Measurements from ENCODE around the gene LRTM1.

Gene LRTM1

DNA sequence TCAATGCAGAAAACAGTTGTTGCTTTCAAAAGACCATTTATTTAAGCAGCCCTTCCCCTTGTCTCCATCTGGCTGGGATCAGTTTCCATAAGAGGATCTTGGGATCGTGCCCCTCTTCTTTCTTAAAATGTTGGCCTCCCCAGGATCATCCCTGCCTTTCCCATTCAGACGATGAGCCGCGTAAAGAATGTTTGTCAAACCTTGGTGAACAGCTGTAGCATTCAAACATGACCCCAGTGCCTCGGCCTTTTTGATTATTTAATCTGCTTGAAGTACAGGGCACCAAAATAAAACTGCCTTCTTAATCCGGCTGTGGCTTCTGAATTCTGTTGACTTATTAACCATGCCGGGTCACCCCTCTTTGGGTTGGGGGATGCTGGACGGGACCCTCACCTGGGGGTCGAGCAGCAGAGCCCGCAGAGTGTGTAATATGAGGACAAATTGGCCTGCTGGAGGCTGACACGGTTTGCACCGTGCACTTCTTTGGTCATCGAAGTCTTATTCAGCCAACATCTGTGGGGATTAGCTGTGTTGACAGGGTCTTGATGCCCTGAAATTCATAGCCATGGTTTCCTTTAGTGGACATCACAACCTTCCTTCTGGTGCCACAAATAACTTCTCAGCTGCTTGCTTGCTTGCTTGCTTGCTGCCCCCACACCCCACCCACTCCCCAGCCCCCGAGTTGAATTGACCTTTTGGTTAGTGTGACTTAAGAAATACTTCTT, at the start of gene LRTM1:
TSS of gene LRTM1 (minus strand) at position 14 of the 725 bp plus-strand sequence. CDS start 148 bp downstream, outside the sequence.
- TF ChIP-seq, protein P1, sequence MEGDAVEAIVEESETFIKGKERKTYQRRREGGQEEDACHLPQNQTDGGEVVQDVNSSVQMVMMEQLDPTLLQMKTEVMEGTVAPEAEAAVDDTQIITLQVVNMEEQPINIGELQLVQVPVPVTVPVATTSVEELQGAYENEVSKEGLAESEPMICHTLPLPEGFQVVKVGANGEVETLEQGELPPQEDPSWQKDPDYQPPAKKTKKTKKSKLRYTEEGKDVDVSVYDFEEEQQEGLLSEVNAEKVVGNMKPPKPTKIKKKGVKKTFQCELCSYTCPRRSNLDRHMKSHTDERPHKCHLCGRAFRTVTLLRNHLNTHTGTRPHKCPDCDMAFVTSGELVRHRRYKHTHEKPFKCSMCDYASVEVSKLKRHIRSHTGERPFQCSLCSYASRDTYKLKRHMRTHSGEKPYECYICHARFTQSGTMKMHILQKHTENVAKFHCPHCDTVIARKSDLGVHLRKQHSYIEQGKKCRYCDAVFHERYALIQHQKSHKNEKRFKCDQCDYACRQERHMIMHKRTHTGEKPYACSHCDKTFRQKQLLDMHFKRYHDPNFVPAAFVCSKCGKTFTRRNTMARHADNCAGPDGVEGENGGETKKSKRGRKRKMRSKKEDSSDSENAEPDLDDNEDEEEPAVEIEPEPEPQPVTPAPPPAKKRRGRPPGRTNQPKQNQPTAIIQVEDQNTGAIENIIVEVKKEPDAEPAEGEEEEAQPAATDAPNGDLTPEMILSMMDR (IDR thresholded peaks at IDR 0.05): no peak

DNA sequence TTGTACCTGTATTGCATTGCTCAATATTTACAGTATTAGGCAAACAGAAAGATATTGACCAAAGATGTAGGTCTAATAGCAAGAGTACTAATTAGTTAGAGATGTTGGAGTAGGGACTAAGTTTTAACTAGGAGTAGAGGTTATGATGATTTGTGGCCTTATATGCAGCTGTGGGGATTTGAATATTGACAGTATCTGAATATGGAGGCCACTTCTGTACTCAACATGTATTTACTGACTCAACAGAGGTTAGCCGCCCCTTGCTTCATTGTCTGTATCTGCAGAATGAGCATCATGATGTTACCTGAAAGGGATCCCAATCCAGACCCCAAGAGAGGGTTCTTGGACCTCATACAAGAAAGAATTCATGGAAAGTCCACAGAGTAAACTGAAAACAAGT, 49.6 kb upstream of the LRTM1 start:
- TF ChIP-seq, protein P1 (IDR thresholded peaks at IDR 0.05): no peak

DNA sequence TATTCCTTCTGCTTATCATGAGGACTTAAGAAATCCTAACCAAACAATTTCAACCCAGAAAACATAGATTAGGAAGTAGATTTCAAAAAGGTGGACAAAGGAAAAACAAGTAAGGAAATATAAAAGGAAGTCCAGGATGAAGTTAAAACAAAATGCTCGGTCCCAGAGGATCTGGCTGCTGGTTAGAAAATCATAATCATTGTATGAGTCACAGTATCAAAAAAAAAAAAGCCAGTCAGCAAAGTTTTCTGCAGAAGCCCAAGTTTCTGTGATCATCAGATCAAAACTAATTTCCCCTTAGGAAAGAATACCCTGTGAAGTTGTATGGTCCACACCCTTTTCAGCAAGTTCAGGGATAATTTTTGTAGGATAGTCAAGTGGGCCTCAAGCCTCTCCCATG, 43.0 kb upstream of the LRTM1 start:
- TF ChIP-seq, protein P1 (IDR thresholded peaks at IDR 0.05): no peak

DNA sequence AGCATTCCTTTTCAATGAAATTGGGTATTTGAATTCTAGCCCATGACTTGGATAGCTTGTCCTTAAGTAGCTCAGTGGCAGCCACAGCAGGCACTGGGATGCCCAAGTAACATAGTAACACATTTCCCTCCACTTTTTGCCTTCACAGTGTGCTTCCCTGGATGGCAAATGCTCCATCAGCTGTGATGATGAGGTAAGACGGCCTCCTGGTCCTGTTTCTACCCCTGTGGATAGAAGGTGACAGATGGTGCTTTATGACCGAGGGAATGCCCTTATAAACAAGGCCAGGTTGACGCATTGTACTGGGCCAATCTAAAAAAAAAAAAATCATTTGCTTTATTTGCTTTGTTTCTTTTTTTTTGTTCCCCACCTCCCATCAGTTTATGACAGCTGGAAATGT, 41.8 kb upstream of the LRTM1 start:
- TF ChIP-seq, protein P1 (IDR thresholded peaks at IDR 0.05): no peak

DNA sequence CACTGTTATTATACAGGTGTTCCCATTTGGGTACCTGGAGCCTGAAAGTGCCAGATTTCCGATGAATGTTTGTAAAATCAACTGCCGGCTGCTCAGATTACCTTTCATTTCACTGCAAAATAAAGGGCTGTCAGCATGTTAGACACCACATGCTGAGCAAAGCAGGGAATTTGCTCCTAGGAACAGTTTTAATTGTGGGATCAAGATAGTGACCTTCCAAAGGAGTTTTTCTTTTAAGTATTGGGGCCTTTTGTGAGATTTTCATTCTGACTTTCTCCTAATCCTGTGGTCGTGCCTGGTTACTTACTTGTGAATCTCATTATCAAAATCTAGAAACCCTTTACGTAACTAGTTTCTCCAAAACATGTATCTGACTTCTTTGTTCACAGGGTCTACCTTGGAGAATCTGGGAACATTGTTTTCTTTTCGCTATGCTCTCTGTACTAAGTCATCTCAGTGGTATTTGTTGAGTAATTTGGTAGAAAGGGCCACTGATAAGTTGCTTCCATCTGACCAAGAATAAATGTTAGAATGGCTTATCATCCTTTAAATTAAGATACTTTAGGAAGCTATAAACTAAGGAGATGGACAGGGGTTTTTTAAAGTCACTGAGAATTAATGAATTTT, 40.8 kb upstream of the LRTM1 start:
- TF ChIP-seq, protein P1 (IDR thresholded peaks at IDR 0.05): no peak

DNA sequence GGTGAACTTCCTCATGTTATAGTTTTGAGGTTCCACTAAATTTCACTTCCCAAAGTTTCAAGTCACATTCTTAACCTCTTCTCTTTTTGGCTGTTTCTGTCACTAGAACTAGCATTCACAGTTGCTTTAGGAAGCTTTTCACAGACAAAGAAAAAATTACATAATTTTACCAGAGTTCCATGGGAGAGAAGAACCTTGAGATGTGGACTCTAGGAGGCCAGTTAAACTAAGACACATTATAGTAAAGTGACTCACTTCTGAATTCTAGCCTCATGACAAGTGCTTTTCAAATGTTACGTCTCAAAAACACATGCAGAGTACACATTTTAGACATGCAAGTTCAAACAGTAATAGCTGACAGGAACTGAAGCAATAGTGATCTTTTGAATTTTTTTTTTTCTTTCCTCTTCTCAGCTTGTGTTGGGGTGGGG, 39.9 kb upstream of the LRTM1 start:
- TF ChIP-seq, protein P1 (IDR thresholded peaks at IDR 0.05): no peak

DNA sequence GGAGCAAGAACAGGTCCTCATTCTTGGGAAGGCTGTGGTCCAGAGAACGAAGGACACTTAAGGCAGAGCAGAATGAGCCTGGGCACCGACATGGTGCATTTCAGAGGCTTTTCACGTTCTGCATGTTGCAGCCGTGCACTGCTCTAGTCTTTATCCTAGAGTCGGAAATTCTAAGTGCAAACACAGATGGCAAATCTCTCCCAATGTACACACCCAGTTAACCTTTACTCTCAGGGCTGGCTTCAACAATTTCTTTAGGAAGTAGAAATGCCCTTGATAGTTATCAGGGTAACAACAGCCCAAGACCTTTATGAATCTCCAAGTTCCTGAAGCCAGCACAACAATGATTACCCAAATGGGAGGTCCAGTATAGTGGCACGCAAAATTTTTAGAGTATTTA, 39.1 kb upstream of the LRTM1 start:
- TF ChIP-seq, protein P1 (IDR thresholded peaks at IDR 0.05): no peak

Data from LNCAP (cell line).